Esophagus squamous epithelium (tissue), 5 donors: ENCODE results near the gene GLYATL1B. TPM values are rescaled to one million over a fixed set of nuclear protein-coding genes. Genes with fewer than 3 reads are reported as not detected.

Experiments used
- DNase-seq: peaks from one replicate; lab custom pipeline; 2025; lab: John Stamatoyannopoulos, UW
- H3K27ac ChIP-seq, 4 donors: fragments of 200-600 bp; sonication (generic); one replicate each; pipeline ENCODE4 v1.5.1; 2016 to 2019; ENCODE audit warnings: mild to moderate bottlenecking in 1 of 4
- H3K27me3 ChIP-seq, 4 donors: fragments of 200-600 bp; sonication (generic); 1 replicate in 3 of 4; 2 replicates in 1 of 4; pipeline versions ENCODE4 v1.5.1 to v1.6.0; 2017 to 2021; ENCODE audit warnings: antibody characterized with exemption in 1 of 4
- H3K36me3 ChIP-seq, 3 donors: fragments of 200-600 bp; sonication (generic); one replicate each; pipeline ENCODE4 v1.5.1; 2016 to 2019
- H3K4me1 ChIP-seq, 3 donors: fragments of 200-600 bp; sonication (generic); one replicate each; pipeline ENCODE4 v1.5.1; 2017 to 2019
- H3K4me3 ChIP-seq, 4 donors: fragments of 200-600 bp; sonication (generic); 1 replicate in 3 of 4; 2 replicates in 1 of 4; pipeline ENCODE4 v1.5.1; 2016 to 2019; ENCODE audit warnings: mild to moderate bottlenecking in 2 of 4, moderate library complexity in 1 of 4
- H3K9me3 ChIP-seq, 3 donors: fragments of 200-600 bp; sonication (generic); one replicate each; pipeline ENCODE4 v1.5.1; 2016 to 2019
- POLR2A ChIP-seq, 4 donors: fragments of 450-650 bp; IDR thresholded peaks; one replicate each; pipeline ENCODE4 v1.6.1; 2017; ENCODE audit warnings: antibody characterized with exemption in 4 of 4, mild to moderate bottlenecking in 4 of 4, moderate library complexity in 3 of 4
- WGBS, 2 donors: methylation state at CpG; one replicate each; pipeline ENCODE4 v1.1.5; 2018; 5-methylcytosine and 5-hydroxymethylcytosine counted together
- intact Hi-C: fragments of 100-400 bp; cut with DNase I; formaldehyde crosslinking; loops from one replicate; pipeline ENCODE4 v1.15.0; 2022
- total RNA-seq, 4 donors: library from RNA; depleted of rRNA; stranded (reverse); fragments of >200 nt; gene quantifications; one replicate each; pipeline ENCODE4 v1.1.0, GENCODE V29; 2016
- TF ChIP-seq, protein P1 (sequence below), 6 experiments: fragments of 450-650 bp in 4 of 6; fragments of 200-600 bp in 2 of 6; sonication (generic) in 2 of 6; IDR thresholded peaks; one replicate each; pipeline ENCODE4 v1.5.1; 2016 to 2019; ENCODE audit warnings: antibody characterized with exemption in 6 of 6, mild to moderate bottlenecking in 4 of 6, moderate library complexity in 4 of 6
- donor health status: DM: yes; HTN: yes; CAD: no.

GLYATL1B gene
- total RNA-seq, 4 donors from 2014 or later: not detected

GRCh38 chr11:59112494-59112893 lies 26.4 kb downstream of the GLYATL1B start:
- no peak for DNase-seq
- Histone ChIP-seq H3K27ac (no peak overlapping the region), H3K4me1 (peaks cover under 1 to 11% (median 4%) of the 10 kb centered on the region in 3 donors), H3K36me3 (peaks cover 0 to 1% (median 0%) of the 10 kb centered on the region in 3 donors), H3K9me3 (peaks cover 0 to 5% (median under 1%) of the 10 kb centered on the region in 3 donors), H3K4me3 (no peak overlapping the region), H3K27me3 (no peaks in the 10 kb centered on the region)
- WGBS, 2 donors: 54 to 61% methylated on average over 2 of the region's 2 CpGs
- TF ChIP-seq, protein P1, sequence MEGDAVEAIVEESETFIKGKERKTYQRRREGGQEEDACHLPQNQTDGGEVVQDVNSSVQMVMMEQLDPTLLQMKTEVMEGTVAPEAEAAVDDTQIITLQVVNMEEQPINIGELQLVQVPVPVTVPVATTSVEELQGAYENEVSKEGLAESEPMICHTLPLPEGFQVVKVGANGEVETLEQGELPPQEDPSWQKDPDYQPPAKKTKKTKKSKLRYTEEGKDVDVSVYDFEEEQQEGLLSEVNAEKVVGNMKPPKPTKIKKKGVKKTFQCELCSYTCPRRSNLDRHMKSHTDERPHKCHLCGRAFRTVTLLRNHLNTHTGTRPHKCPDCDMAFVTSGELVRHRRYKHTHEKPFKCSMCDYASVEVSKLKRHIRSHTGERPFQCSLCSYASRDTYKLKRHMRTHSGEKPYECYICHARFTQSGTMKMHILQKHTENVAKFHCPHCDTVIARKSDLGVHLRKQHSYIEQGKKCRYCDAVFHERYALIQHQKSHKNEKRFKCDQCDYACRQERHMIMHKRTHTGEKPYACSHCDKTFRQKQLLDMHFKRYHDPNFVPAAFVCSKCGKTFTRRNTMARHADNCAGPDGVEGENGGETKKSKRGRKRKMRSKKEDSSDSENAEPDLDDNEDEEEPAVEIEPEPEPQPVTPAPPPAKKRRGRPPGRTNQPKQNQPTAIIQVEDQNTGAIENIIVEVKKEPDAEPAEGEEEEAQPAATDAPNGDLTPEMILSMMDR (IDR thresholded peaks at IDR 0.05): no peak
- no peak for TF ChIP-seq POLR2A (IDR thresholded peaks at IDR 0.05)
- intact Hi-C loops: no loop called here

GRCh38 chr11:59114344-59114743 lies 28.2 kb downstream of the GLYATL1B start:
- no peak overlapping the region for H3K4me3 ChIP-seq
- intact Hi-C loops: no loop called here
- TF ChIP-seq, protein P1 (IDR thresholded peaks at IDR 0.05): no peak
- TF ChIP-seq POLR2A (IDR thresholded peaks at IDR 0.05): no peak
- H3K27me3 ChIP-seq: no peaks in the 10 kb centered on the region
- peaks cover 0 to 8% (median 0%) of the 10 kb centered on the region in 3 donors for H3K36me3 ChIP-seq
- 90 to 94% methylated on average over 3 of the region's 3 CpGs for WGBS, 2 donors
- H3K9me3 ChIP-seq: peaks cover 0 to 24% (median 9%) of the 10 kb centered on the region in 3 donors
- no peak for DNase-seq
- no peak overlapping the region for H3K27ac ChIP-seq
- H3K4me1 ChIP-seq: no peaks in the 10 kb centered on the region

- H3K9me3 ChIP-seq: peaks cover 0 to 27% (median 12%) of the 10 kb centered on the region in 3 donors
- intact Hi-C loops: no loop called here
- 93 to 94% methylated on average over 1 of the region's 1 CpG for WGBS, 2 donors
Measured at GRCh38 chr11:59115553-59115952, 29.4 kb downstream of the GLYATL1B start.

DNA sequence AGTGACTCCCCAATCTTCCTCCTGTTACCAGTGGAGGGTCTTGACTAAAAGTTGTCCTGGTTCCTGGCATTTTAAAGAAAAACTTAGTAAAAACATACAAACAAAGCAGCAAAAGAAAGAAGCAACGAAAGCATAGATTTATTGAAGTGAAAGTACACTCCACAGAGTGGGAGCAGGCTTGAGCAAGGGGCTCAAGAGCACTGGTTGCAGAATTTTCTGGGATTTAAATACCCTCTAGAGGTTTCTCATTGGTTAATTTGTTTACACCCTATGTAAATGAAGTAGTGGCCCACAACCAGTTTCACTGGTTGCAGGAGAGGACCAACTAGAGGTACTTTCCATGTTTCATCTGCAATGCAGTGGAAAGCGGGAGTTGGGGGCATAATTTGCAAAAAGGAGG lies 31.7 kb downstream of the GLYATL1B start:
- no peak overlapping the region for H3K27ac ChIP-seq
- WGBS, 2 donors: 85 to 88% methylated on average over 2 of the region's 2 CpGs
- peaks cover 0 to 27% (median 12%) of the 10 kb centered on the region in 3 donors for H3K9me3 ChIP-seq
- intact Hi-C loops: no loop called here
- H3K27me3 ChIP-seq: no peaks in the 10 kb centered on the region
- H3K4me1 ChIP-seq: no peaks in the 10 kb centered on the region
- TF ChIP-seq, protein P1 (IDR thresholded peaks at IDR 0.05): no peak
- no peak for TF ChIP-seq POLR2A (IDR thresholded peaks at IDR 0.05)
- peaks cover 0 to 8% (median 0%) of the 10 kb centered on the region in 3 donors for H3K36me3 ChIP-seq
- no peak overlapping the region for H3K4me3 ChIP-seq
- no peak for DNase-seq

More at GRCh38 chr11:59115553-59115952, 29.4 kb downstream of the GLYATL1B start:
- Histone ChIP-seq H3K36me3 (peaks cover 0 to 8% (median 0%) of the 10 kb centered on the region in 3 donors), H3K27ac (no peak overlapping the region), H3K4me3 (no peak overlapping the region), H3K4me1 (no peaks in the 10 kb centered on the region), H3K27me3 (no peaks in the 10 kb centered on the region)
- no peak for DNase-seq
- TF ChIP-seq, protein P1 (IDR thresholded peaks at IDR 0.05): no peak
- TF ChIP-seq POLR2A (IDR thresholded peaks at IDR 0.05): no peak

DNA sequence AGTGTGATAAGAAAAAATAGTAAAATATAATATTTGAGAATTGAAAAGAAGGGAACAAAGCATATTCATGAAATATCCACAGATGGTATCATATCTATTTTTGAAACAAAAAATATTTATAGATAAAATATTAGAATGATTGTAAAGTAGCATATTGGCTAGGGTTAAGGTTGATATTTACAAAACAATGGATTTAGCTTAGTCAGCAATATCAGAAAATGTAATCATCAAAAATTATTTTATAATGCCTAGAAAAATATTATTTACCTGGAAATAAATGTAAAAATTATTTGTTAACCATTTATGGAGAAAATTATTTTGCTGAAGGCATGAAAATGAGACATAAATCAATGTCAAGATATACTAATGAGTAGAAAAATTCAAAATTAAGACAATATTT lies 33.7 kb downstream of the GLYATL1B start:
- Histone ChIP-seq H3K4me1 (no peaks in the 10 kb centered on the region), H3K9me3 (peaks cover 0 to 27% (median 12%) of the 10 kb centered on the region in 3 donors), H3K27ac (no peak overlapping the region), H3K36me3 (peaks cover 0 to 8% (median 0%) of the 10 kb centered on the region in 3 donors), H3K4me3 (no peak overlapping the region), H3K27me3 (no peaks in the 10 kb centered on the region)
- no peak for DNase-seq
- no peak for TF ChIP-seq POLR2A (IDR thresholded peaks at IDR 0.05)
- TF ChIP-seq, protein P1 (IDR thresholded peaks at IDR 0.05): no peak
- intact Hi-C loops: no loop called here
